ENCODE results near the gene ARHGAP44.

ARHGAP44 gene, protein sequence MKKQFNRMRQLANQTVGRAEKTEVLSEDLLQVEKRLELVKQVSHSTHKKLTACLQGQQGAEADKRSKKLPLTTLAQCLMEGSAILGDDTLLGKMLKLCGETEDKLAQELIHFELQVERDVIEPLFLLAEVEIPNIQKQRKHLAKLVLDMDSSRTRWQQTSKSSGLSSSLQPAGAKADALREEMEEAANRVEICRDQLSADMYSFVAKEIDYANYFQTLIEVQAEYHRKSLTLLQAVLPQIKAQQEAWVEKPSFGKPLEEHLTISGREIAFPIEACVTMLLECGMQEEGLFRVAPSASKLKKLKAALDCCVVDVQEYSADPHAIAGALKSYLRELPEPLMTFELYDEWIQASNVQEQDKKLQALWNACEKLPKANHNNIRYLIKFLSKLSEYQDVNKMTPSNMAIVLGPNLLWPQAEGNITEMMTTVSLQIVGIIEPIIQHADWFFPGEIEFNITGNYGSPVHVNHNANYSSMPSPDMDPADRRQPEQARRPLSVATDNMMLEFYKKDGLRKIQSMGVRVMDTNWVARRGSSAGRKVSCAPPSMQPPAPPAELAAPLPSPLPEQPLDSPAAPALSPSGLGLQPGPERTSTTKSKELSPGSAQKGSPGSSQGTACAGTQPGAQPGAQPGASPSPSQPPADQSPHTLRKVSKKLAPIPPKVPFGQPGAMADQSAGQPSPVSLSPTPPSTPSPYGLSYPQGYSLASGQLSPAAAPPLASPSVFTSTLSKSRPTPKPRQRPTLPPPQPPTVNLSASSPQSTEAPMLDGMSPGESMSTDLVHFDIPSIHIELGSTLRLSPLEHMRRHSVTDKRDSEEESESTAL

DNA sequence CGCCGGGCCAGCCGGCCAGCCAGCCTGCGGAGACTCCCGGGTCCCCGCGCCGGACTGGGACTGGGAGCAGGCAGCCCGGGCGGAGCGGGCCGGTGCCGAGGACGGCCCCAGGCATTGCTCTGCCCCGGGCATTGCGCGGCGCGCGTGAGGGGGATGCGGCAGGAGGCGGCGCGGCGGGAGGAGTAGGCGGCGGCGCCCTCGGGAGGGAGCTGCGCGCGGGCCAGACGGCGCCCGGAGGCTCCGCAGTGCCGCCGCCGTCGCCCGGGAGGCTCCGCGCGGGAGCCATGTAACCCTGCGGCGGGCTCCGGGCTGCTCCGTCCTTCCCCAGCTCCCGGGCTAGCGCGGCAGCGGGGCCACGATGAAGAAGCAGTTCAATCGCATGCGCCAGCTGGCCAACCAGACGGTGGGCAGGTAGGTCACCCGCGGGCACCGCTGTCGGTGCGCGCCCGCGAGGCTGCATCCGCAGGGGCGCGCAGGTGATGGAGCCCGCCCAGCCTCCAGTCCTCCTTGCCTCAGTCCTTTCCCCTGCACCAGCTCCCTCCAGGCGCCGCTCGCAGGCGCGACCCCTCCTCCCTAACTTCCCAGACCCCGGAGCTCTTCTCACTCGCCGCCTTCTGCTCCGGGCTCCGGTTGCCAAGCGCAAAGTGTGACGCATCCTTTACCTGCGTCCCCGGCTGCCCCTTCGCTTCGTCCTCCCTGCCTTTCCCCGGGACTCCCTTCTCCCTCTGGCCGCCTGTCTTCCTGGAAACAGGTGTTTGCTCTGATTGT, at the start of gene ARHGAP44:
Gene ARHGAP44, plus strand, starts transcription at position 18 of the 768 bp plus-strand sequence. Its CDS starts 341 bp downstream, at position 359.
- DNase-seq = peak; percentile 23

DNA sequence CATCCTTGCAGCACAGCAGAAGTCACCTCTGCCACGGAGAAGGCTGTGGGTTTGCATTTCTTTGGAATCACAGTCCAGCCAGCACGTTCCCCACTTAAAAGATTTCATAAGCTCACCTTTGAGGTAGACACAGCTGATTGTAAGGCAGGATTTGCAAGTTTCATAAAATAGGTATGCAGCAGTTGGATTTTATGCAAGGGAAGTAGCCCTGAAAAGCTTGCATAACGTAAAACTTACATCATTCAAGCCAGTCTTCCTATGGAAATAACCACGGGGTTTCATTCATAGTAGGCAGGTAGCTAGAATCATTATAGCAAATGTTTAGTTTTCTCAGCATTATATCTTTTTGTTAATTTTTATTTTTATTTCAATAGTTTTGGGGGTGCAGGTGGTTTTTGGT, 49.8 kb upstream of the ARHGAP44 start:
- no peak for DNase-seq

DNA sequence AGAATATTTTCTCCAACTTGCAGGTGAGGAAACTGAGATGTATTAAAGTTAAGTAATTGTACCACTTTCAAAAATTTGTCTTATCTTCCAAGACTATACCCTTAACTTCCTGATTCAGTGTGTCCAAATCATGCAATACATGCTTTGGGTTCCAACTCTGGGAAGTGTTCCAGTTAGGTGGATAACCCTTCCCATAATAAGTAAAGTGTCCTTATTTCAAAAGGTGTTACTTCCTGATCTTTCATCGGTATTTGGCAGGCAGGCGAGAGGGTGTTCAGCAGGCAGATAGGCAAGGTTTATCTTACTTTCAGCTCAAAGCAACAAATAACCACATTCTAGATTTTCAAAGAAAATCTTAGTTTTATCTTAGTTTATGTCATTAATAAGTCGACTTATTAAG, 46.3 kb upstream of the ARHGAP44 start:
- DNase-seq = no peak

DNA sequence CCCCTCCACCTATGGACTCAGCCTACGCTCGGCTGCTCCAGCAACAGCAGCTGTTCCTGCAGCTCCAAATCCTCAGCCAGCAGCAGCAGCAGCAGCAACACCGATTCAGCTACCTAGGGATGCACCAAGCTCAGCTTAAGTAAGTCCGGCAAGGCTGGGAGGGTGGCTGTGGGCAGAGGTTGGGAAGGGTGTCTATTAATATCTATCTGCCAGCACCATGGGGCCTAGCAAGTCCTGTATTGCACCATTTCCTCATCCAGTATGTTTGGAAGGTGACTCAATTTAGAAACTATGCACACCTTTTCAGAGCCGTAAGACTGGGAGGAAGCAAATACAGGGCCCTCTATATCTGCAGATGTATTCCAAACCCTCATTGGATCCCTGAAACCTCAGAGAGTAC, 45.0 kb upstream of the ARHGAP44 start:
- no peak for DNase-seq

DNA sequence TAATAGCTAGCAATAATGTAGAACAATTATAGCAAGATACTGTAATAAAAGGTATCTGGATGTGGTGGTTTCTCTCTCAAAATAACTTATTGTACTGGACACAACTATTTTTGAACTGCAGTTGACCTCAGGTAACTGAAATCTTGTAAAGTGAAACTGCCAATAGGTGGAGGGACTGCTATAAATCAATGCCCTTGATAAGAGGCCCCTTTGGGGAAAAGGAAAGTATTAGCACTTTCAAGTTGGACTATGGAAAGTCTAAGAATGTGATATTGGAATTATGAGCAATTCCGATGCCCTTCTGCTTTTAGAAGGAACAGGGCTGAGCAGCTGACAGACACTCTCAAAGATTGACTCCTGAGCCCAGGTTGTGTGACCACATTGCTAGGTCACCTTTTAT, 44.5 kb upstream of the ARHGAP44 start:
- no peak for DNase-seq

DNA sequence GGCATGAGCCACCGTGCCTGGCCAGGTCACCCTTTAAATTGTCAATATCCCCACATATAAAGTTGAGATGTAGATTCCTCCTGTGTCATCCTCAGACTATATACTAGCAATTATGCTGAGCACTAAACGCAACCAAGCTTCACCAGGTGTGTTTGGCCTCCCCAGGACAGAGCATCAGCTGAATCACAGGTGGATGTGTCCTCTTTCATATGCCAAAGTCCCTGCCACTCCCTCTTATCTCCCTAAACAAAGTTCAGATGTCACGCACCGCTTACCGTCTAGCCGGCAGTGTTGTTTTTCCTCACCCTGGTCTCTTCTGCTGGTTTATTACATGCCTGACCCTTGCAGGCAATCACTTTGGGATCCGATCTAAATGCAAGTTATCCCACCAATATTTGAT, 43.8 kb upstream of the ARHGAP44 start:
- DNase-seq = no peak

DNA sequence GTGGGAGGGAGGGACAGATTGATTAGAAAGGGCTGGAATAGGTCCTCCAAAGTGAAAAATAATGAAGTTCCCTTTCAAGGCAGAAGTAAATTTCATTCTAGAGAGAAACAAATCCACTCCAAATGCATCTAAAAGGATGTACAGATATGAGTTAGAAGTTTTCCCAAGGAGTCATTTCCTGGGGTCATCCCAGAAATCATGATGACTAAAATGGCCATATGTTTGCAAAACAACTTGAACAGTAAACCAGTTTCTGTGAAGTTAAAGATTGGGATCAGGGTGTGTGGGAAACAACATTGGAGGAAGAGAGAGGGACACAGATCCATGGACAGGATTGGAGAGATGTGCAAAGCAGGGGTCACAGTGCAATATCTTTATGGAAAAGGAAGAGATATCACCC, 32.5 kb upstream of the ARHGAP44 start:
- DNase-seq = no peak

DNA sequence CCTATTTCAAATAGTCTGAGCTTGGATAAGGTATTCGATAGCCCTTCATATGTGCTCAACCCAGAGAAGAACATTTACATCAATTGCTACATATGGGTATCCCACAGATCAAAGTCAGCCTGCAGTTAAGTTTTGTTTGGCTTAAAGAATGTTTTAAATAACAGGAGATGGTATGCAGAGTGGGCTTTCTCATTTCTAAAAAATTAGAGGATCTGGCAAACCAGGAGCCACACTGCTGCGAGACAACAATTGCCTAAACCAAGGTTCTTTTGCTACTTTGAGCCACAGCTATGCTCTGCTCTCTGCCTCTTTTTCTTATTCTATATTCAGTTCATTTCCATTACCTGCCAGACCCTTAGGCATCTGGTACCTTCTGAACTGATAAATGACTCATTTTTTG, 30.2 kb upstream of the ARHGAP44 start:
- no peak for DNase-seq

DNA sequence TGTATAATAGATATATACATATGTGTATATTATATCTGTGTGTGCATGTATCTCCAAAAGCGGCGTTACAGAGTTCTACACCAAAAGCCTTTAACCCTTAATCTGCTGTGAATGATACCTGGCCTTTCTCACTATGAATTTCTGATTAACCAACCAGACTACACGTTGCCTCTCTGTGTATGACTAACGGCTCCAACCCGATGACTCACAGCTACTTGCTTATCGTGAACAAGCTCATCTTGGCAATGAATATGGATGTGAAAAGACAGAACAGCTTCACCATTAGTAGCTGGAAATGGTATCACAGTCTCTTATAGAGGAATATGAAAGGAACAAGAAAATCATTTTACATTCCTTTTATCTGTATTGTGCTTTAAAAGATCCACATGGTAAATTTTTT, 23.8 kb upstream of the ARHGAP44 start:
- DNase-seq = no peak

DNA sequence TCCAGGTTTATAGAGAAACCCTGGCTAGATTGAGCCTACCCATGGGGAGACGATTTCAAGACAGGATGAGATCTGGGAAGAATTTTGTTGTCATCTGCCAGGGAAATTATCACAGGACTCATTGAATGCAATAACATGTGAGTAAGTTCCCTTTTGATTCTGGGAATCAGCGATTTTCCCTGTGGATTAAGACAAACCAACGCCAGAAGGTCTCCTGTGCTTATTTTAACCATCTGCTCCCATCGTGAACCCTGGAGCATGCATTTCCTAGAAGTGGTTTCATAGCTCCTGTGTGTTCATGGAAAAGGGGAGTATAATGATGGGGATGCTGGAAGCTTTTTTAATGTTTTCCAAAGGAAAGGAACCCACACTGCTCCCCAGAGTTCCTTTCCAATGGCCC, 21.0 kb upstream of the ARHGAP44 start:
- DNase-seq = no peak

DNA sequence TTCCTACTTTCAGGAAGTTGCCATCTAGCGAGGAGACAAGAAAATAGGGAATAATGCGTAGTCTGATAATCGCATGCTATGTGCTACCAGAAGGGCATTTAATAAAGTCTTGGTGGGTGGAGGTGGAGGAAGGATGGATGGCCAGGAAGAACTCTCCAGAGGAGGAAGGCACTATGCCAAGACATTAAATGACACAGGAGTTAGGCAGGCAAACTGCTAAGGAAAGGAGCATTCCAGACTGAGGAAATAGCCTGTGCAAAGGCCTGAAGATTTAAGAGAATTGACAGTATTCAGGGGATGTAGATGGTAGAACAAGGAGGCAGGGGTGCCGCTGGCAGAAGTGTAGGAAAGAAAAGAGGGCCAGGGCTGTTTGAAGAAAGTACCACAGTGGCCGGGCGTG, 19.3 kb upstream of the ARHGAP44 start:
- no peak for DNase-seq

DNA sequence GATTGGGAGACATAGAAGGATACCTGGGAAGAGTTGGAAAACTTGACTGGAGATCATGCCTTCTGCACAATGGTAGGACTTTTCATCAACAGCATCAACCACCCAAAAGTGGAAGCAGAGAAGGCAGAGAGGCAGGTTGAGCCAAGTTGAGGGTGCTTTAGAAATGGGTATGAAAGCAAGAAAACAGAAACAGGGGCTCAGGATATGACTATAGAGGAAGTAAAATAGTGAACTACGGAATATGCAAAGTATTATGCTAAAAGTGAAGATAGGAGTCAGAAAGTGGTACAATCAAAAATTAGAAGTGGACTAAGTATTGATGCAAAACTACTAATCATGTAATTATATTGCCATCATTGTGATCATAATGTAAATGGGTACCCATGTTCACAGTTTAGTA, 16.1 kb upstream of the ARHGAP44 start:
- DNase-seq = no peak

DNA sequence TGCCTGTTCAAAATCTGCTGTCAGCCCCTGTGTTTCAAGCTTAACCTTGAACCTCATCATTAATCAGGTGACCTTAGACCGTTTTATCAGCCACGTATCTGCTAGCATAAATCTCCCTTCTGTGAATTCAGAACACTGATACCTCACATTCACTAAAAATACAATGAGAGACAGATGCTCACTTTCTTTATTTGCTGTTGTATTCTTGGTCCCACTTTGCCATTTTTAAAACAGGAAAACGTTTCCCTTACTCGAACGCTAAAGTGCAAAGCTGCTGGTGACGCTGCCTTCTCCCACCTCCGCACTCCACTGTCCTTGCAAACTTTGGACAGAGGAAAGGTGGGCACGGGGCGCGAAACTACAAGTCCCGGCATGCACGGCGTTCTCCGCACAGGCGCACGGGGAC, 220 bp upstream of the ARHGAP44 start:
- DNase-seq = peak; percentile 54

DNA sequence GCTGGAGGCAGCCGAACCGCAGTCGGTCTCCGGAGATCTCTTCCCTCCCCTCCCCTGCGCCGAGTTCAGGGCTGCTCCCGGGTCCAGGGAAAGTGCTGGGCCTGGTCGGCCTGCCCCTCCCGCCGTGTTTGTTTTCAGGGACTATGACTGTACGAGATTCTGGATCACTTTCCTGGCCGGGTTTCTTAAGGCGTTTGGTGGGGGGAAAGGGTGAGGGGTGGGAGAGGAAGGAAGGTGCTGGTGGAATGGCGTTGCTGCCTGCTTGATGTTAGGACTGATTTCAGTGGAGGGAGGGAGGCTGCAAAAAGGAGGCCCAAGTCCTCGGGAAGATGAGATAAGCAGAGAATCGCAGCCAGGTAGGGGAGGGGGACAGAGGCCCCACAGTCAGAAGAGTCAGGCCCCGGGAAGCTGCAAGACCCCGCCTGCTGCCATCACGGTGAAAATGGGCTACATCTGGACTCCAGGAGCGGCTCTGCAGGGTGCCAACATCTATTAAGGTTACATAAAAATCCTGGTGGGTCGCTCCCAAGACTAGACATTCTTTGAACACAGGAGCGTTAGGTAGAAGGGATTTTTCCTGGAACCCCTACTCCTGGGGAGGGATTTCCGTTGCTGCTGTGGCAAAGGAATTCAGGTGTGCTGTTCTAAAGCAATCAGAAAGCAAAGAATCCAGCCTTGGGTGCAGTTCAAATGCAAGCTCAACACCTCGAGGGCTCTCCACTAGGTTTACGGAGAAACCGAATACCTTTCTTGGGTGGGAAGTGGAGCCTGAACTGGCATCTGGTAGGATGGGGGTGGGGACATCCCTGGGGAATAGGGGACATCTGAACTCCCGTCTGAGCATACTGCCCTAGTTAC, 1.2 kb downstream of the ARHGAP44 start:
- DNase-seq = no peak

DNA sequence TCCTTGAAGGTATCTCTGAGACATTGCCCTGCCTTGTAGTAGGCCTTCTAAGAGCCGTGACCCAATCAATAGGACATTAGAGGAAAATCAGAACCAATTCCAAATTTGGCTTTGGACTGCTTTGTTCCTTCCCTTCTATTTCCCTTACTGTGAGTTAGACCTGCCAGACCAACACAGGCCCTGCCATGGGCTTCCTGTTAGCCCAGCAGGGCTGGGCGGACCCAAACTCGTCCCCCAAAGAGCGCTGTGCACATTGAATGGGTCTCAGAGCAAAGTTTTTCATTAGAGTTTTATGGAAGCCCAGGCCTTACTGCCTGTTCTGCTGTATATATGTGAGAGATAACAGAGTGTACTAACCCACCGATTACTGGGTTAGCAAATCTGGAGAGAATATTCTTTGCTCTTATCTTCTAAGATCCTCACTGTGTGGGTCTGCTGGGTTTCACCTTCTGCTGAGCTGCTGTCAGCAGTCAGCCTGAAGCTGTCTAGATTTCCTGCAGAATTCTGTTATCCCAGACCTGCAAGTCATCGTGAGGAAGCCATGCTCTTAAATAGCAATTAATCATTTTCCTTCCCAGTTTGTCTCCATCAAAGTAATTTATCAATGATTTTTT, 5.7 kb downstream of the ARHGAP44 start:
- no peak for DNase-seq

DNA sequence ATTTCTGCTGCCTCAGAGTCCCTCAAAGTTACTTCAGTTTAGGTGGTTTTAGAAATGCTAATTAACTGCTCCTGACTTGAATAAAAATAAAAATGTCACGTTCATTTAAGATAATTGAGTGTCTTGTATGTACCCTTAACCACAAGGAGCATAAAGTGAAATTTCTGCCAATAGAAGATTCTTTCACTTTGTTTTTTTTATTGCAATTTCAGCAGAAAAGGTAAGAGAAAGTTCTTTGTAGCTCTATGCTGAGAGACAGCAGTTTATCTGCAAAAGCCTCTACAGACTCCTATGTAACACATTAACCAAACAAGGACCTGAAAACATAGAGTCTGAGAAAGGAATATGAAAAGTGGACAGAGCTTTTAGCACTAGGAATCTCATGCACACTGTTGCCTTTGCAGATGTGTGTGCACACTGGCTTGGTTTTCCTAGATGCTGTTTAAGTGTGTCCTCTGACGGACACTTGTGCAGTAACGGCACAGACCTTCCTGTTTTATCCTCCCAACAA, 11.6 kb downstream of the ARHGAP44 start:
- no peak for DNase-seq

DNA sequence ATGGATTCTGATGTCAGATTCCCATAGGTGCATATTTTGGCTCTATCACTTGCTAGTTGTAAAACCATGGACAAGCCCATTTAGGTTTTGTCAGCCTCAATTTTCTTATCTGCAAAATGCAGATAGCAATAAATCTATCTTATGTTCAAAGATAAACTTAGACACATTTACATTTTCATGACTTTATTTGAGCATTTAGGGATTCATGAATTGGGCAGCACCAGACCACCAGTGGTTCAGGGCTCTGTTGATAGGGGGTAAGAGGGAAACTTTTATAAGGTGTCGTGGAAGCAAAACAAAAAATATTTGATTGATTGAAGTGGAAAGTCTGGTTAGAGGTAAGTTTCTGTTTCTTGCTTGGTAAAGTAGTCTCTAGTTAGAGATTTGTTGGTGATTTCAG, 17.3 kb downstream of the ARHGAP44 start:
- no peak for DNase-seq

DNA sequence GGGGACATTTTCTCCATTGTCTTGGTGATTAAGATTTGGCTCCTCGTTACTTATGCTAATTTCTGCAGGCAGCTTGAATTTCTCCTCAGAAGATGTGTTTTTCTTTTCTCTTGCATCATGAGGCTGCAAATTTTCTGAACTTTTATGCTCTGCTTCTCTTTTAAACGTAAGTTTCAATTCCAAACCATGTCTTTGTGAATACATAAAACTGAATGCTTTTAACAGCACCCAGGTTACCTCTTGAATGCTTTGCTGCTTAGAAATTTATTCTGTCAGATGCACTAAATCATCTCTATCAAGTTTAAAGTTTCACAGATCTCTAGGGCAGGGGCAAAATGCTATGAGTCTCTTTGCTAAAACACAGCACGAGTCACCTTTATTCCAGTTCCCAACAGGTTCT, 19.4 kb downstream of the ARHGAP44 start:
- no peak for DNase-seq

DNA sequence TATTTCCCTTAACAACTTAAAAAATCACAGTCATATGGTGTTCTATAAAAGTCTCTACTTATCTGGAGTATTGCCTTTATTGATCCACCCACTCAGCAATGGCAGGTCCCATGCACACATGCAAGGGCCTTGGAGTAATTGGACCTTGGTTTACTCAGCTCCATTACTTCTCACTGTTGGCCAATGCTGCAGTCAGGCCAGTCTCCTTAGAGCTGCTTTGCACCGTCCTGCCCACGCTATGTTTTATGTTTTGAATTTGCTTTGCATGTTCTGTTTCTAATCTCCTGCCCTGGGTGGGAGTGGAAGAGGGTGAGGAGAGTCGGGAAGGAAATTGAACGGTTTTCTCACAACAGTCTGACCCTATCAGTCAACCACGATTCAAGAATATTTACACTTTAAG, 23.6 kb downstream of the ARHGAP44 start:
- no peak for DNase-seq

DNA sequence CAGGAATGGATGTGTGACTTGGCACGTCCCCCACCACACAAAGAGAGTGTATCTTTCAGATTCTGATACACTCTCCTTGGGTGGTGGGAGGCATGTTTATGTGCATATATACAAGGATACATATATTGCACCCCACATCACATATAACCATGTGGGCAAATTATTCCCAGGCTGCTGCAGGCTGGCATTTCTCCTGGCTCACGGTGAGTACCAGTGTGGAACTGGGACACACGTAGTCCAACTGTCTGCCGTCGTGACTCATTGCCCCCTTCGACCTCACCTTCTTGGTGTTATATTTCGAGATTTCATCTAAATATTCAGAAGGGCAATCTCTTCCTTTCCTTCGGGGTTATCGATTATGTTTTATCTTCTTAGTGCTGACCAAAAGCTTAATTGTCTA, 24.4 kb downstream of the ARHGAP44 start:
- DNase-seq = no peak

DNA sequence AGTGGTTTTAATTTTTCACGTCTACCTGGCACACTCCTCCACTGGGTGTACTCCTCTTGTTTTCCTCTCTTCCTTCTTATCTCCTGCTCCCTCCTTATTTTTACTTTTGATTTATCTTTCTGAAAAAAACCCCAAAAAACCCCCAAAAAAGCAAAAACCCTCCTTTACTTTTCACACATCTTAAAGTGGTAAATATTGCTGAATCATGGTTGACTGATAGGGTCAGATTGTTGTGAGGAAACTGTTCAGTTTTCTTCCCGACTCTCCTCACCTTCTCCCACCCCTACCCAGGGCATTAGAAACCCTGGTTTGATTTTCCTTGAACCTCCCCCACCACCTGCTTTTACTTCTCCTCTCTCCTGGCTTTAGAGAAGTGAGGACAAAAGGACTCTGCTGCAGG, 25.4 kb downstream of the ARHGAP44 start:
- DNase-seq = no peak

DNA sequence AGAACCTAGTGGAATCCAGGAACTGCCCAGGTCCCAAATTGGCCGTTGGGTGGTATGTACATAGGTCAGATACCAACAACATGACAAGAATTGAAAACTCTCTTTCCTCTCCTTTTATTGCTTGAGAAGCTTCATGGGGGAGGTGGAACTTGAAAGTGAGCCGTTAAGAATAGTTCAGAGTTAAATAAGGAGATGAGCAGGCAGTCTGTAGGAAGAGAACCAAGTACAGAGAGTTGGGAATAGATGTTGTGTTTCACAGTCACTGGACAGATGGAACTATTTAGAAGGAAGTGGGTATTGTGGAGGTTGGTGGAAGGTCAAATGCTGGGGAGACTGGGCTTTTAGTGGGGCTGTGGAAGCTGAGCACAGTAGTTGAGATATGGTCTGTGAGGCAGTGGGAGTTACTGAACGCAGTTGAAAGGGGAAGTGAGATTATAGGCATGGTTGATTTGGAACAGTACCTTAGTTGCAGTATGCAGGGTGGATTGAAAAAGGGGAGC, 26.4 kb downstream of the ARHGAP44 start:
- DNase-seq = no peak

Measured in stimulated activated CD4-positive, alpha-beta T cell treated with anti-CD3 and anti-CD28 coated beads, Interleukin-15, amount 100 ng/mL, for 24 hours (primary cell).